NB4 (cell line): Measurements from ENCODE around the gene SLC16A10.

Experiments
- CTCF ChIP-seq: IDR thresholded peaks from one replicate; pipeline ENCODE4 v1.5.1; 2012; ENCODE audit warnings: low read depth, low read length
- POLR2A ChIP-seq: IDR thresholded peaks from 2 replicates; pipeline ENCODE4 v1.6.1; 2011; ENCODE audit warnings: mild to moderate bottlenecking; ENCODE audit not compliant: insufficient read length; ENCODE audit errors: extremely low read depth

GRCh38 chr6:111113336-111114086 lies 26.2 kb downstream of the SLC16A10 start:
- no peak for TF ChIP-seq POLR2A
- no peak for TF ChIP-seq CTCF
